Cardiac septum (tissue), 1 donor: ENCODE results near the gene TCAP. TPM values are rescaled to one million over a fixed set of nuclear protein-coding genes. Genes with fewer than 3 reads are reported as not detected.

Source experiments
- DNase-seq: peaks from one replicate; pipeline ENCODE4 v3.0.0-alpha.2; 2020; ENCODE audit warnings: low spot score
- intact Hi-C: fragments of 100-400 bp; cut with DNase I; formaldehyde crosslinking; loops from one replicate; pipeline ENCODE4 v1.14.0; 2022
- long read RNA-seq: library from polyadenylated mRNA; unstranded; transcript quantifications from one replicate; pipeline ENCODE4 v2.0.0, GENCODE V29; 2021
- total RNA-seq: library from RNA; stranded (reverse); fragmentation: NEBNext Ultra II Directional; extraction: Animal tissue kit (Norgen Biotek cat#: 25700); gene quantifications from one replicate; pipeline ENCODE4 v1.2.1, GENCODE V29; 2021
- donor health status: DM: no; HTN: no; CAD: no.

TCAP gene, protein sequence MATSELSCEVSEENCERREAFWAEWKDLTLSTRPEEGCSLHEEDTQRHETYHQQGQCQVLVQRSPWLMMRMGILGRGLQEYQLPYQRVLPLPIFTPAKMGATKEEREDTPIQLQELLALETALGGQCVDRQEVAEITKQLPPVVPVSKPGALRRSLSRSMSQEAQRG
- 4,725 TPM for total RNA-seq
- long read RNA-seq, transcript TCAP-201 (2 exons, 2,123 nt), result major isoform, 2,182 of 2,698 reads
- long read RNA-seq, partial matches to known transcripts, result 0 of 2,698 reads
- long read RNA-seq, other reads (novel, unspliced or antisense), result 516 of 2,698 reads

DNA sequence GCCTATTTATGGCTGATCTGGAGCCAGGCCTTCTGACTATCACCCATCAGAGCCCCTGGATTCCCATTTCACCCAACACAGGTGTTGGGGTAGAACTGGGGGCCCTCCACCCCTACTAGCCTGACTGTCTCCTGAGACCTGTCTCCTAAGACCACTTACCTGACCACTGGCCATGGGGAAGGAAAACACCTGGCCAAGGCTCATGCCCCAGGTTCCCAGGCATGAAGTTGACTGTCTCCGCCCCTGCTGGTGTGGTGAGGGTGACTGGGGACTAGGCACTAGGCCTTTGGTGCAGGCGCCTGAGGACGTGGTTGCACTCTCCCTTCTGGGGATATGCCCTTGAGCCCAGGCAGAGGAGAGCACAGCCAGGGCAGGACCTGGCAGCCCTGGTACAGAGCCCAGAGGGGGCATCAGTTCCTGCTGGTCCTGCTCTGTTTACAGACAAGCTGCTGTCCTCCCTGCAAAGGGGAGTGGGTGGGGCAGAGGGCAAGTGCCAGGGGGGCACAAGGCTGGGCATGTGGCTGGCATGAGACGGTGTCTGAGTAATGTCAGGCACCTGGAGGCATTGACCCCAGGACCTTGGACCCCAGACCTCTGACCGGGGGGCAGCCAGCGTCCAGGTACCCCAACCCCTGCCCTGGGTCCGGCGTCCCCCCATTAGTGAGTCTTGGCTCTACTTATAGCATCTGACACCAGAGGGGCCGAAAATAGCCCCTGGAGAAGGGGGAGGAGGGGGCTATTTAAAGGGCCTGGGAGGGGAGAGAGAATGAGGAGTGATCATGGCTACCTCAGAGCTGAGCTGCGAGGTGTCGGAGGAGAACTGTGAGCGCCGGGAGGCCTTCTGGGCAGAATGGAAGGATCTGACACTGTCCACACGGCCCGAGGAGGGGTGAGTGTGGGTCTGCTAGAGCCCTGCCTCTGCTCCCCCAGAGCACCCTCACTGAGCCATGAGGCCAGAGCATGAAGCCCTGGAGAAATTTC lies at the start of gene TCAP:
Gene TCAP, plus strand, starts transcription at position 769 of the 981 bp plus-strand sequence. Its CDS starts 11 bp downstream, at position 780.
- DNase-seq, result no peak
- intact Hi-C loops, result loop anchor here (2.0 to 5.0 kb wide), 2 partner anchors 14 to 67 kb away; partner anchors contain the start of gene MIEN1

DNA sequence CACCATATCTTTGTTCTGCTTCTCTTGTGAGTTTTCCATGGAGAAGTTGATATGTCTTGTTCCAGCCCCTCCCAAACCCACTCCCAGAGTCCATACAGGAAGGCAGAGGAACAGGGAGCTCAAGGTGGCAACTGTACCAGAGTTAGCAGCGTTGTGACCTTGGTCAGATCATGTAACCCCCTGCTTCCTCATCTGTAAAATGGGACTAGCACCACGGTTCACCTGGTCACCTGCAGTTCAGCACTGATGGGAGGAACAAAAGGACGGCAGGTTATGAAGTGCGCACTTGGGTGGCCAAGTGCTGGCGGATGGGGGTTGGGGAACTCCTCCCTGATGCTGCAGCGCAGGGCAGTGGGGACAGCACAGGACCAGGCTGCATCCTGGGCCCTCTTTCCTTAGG lies 49.7 kb upstream of the TCAP start:
- DNase-seq, result no peak
- intact Hi-C loops, result loop anchor here (5.0 kb wide), 1 partner anchor 43 kb away; no protein-coding TSS in a partner anchor

GRCh38 chr17:39617100-39617445 lies 48.1 kb upstream of the TCAP start:
- intact Hi-C loops, result loop anchor here (5.0 kb wide), 1 partner anchor 45 kb away; no protein-coding TSS in a partner anchor
- no peak for DNase-seq

GRCh38 chr17:39617446-39618245 lies 47.5 kb upstream of the TCAP start:
- peak; percentile 81 for DNase-seq
- intact Hi-C loops, result loop anchor here (5.0 kb wide), 1 partner anchor 45 kb away; no protein-coding TSS in a partner anchor

- no peak for DNase-seq
- intact Hi-C loops, result loop anchor here (5.0 kb wide), 1 partner anchor 46 kb away; no protein-coding TSS in a partner anchor
Observed at GRCh38 chr17:39618246-39618913, 46.8 kb upstream of the TCAP start.

GRCh38 chr17:39618956-39619785 lies 46.0 kb upstream of the TCAP start:
- no peak for DNase-seq
- intact Hi-C loops, result loop anchor here (5.0 kb wide), 1 partner anchor 47 kb away; no protein-coding TSS in a partner anchor

GRCh38 chr17:39619786-39620101 lies 45.4 kb upstream of the TCAP start:
- intact Hi-C loops, result loop anchor here (5.0 kb wide), 3 partner anchors 47 to 133 kb away; no protein-coding TSS in a partner anchor
- no peak for DNase-seq

DNA sequence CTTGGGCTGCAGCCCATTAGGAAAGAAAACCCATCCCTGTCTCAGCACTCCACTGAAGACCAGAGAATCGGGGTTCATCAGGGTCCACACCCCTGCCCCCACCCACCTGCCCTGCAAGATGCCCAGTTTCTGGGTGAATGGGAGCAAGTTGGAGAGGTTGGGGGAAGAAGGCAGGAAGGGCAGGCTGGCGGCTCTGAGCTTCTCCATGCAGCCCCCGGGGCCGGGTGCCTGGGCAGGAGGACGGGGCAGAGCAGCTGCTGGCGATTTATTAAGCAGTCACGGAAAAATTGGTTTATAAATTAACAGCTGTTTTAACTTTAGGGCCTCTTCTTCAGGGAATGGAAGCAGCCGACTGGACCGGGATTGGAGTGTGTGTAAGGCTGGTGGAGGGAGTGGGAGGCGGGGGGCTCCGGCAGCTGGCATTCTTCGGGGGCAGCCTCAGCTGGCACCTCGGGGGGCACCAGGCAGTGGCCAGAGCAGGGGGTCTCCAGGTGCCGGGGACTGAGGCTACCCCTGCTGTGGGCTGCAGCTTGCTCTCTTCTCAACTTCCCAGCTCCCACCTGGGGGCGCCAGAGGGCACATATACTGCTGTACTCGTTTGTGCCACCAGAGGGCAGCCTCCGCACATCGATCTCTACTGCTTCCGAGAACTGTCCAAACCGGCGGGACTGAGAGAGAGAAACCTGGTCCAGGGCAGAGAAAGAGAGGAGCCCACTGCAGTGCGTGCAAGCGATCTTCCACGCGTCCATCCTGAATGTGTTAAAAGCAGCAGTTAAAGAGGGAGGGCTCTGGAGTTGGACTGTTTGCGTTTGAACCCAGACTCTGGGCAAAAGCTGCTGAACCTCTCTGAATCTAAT lies 43.4 kb upstream of the TCAP start:
- DNase-seq, result peak; percentile 96
- intact Hi-C loops, result loop anchor here (1.0 to 5.0 kb wide), 3 partner anchors 74 to 131 kb away; no protein-coding TSS in a partner anchor

DNA sequence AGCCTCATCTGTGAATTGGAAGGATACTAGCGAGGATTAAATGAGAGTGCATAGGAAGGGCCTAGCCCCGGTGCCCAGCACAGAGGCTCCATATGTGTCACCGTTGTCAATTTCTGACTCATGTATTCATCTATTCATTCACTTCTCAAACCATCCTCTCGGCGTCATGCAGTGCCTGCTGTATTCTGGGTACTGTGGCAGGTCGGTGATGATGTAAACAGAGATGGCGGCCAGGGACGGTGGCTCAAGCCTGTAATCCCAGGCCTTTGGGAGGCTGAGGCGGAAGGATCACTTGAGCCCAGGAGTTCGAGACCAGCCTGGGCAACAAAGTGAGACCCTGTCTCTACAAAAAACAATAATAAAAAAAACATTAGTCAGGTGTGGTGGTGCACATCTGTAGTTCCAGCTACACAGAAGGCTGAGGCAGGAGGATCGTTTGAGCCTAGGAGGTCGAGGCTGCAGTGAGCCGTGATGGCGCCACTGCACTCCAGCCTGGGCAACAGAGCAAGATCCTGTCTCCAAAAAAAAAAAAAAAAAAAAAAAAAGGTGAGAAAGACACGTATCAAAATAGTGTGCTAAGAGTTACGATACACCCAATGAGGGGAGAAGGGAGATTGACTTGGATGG lies 42.7 kb upstream of the TCAP start:
- no peak for DNase-seq
- intact Hi-C loops, result loop anchor here (1.0 to 5.0 kb wide), 3 partner anchors 75 to 130 kb away; no protein-coding TSS in a partner anchor

DNA sequence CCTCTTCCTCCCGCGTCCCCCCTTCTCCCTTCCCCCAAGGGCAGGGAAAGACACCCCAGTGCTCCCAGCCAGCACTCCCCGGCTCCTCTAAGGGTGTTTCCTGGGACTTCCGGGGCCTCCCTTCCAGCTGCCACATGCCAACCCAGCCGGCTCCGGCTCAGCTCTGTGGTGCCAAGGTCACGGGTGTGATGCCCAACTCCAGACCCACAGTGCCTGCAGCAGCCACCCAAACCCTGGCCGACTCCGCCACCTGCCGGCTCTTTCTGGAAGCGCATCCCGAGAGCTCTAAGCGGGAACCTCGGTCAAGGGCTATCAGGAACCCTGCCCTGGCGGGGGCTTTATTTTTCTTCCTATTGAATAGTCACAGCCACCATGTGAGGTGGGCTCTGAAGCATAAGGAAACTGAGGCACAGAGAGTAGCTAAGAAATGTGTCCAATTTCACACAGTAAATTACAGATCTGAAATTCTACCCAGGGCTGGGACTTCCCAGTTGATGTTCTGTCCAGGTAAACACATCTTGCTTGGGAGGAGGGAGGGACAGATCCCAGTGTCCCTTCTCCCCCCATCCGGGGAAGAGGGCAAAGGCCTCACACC lies 41.7 kb upstream of the TCAP start:
- DNase-seq, result peak; percentile 94
- intact Hi-C loops, result loop anchor here (5.0 kb wide), 2 partner anchors 96 to 129 kb away; no protein-coding TSS in a partner anchor

DNA sequence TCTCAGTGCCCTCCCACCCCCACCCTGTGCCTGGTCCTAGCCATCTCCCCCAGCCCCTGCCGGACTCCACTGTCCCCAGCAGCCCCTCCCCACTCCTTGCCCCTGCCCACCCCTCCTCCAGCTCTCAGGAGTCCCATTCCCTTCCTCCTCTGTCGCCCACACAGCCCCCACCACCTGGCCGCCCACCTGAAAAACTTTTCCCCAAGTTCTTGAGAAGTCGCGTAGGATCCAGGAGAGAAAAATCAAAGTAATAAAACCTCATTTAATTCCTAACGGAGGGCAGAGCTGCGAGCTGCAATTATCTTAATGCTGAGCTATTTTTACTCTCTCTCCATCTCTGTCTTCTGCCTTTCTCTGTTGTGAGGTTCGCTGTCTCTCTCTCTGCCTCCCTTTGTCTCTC lies 40.8 kb upstream of the TCAP start:
- no peak for DNase-seq
- intact Hi-C loops, result loop anchor here (5.0 kb wide), 2 partner anchors 97 to 128 kb away; no protein-coding TSS in a partner anchor

GRCh38 chr17:39625198-39625785 lies 39.9 kb upstream of the TCAP start:
- intact Hi-C loops, result no loop called here
- DNase-seq, result no peak

- intact Hi-C loops, result no loop called here
- DNase-seq, result no peak
Observed at GRCh38 chr17:39626171-39627046, 38.7 kb upstream of the TCAP start, which contains the start of gene PPP1R1B. PPP1R1B (plus strand) TSS chr17:39626952; CDS start chr17:39627393, 441 bp downstream.

DNA sequence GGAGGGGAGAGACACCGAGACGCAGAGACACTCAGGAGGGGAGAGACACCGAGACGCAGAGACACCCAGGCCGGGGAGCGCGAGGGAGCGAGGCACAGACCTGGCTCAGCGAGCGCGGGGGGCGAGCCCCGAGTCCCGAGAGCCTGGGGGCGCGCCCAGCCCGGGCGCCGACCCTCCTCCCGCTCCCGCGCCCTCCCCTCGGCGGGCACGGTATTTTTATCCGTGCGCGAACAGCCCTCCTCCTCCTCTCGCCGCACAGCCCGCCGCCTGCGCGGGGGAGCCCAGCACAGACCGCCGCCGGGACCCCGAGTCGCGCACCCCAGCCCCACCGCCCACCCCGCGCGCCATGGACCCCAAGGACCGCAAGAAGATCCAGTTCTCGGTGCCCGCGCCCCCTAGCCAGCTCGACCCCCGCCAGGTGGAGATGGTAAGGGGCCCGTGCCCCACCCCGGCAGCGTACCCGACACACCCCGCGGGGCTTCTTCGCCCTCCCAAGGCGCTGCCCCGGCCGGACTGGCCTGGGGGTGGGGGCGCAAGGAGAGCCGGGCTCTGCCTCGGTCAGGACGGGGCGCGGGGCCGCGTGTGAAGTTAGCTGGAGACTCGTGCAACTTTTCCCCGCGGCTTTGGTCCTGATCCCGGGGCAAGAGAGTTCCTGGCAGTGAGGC lies 38.0 kb upstream of the TCAP start:
- intact Hi-C loops, result no loop called here
- DNase-seq, result no peak
